NCI-H2107 treated with DMSO at 0.1 percent for 48 hours (cell line): ENCODE results near the gene PDE9A.

Experiments used
- DNase-seq: peaks from one replicate; lab custom pipeline; 2025; ENCODE audit not compliant: unreplicated experiment; lab: John Stamatoyannopoulos, UW

Gene PDE9A

DNA sequence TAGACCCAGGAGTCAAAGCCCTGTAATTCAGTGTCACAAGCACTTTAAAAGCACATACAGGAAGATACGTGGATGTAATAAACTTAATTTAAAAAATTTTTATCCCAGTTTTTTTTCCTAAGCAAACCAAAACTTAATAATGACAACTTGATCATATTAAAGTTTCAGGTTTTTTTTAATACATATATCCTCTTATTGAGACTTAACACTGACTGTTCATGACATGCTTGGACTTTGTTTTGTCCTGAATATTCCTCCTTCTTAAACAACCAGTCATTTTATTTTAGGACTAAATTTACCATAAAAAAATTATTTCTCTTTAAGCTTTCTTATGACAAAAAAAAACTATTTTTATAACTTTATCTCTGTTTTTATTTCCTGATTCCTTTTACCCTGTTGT is 161.8 kb downstream of the PDE9A start:
- no peak for DNase-seq

DNA sequence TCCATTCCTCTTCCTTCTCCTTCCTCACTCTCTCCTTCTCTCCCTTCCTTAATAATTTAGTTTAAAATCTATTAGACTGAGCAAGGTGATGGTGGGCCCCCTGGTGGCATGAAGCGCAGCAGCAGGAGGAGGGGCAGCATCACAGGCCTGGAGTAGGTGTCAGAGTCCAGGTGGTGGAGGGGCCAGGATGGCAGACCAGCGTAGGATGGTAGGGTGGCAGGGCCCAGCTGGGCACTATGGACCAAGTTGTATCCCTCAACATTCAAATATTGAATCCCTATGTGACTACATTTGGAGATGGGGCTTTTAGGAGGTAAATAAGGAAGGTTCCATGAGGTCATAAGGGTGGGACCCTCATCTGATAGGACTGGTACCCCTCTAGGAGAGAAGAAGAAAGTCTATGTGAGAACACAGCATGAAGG is 164.9 kb downstream of the PDE9A start:
- DNase-seq: peak; percentile 12

DNA sequence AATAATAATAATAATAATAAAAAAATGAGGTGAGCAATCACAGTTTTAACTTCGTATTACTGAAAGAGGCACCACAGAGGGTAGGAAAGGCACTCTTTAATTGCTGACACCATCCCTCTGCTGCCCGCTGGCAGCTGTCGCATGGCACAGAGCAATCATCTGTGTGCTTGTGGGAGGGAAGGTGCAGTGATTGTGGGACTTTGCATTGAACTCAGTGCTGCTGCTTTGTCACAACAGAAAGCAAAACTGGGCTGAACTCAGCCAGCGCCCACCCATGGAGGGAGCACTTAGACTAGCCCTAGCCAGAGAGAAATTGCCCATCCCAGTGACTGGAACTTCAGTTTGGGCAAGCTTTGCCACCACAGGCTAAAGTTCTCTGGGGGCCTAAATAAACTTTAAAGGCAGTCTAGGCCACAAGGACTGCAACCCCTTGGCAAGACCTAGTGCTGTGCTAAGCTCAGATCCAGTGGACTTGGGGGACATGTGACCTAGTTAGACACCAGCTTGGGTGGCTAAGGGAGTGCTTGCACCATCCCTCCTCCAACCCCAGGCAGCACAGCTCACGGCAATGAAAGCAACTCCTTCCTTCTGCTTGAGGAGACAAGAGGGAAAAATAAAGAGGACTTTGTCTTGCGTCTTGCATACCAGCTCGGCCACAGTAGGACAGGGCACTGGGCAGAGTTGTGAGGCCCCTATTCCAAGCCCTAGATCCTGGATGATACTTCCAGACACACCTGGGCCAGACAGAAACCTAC is 166.6 kb downstream of the PDE9A start:
- no peak for DNase-seq

DNA sequence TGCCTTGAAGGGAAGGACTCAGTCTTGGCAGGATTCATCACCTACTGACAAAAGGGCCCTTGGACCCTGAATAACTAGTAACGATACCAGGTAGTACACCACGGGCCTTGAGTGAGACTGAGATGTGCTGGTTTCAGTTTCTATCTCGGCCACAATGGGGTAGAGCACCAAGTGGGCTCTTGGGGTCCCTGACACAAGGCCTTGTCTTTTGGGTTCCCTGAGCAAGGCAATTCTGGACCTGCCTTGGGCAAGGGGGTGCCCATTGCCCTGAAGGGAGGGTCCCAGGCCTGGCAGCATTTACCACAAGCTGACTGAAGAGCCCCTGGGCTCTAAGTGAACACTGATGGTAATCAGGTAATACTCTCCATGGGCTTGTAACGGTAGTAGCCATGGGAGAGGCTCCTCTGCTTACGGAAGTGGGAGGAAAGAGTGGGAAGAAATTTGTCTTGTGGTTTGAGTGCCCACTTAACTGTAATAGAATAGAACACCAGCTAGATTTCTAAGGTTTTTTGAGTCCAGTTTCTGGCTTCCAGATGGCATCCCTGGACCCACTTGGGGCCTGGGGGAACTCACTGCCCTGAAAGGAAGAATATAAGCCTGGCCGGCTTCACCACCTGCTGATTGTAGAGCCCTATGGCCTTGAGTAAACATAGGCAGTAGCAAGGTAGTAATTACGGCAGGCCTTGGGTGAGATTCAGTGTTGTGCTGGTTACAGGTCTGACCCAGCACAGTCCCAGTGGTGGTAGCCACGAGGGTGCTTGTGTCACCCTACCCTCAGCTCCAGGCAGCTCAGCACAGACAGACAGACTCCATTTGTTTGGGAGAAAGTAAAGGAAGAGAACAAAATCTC is 167.4 kb downstream of the PDE9A start:
- no peak for DNase-seq
